ENCODE results near the gene GALNT12. TPM values are rescaled to one million over a fixed set of nuclear protein-coding genes. Genes with fewer than 3 reads are reported as not detected.

GALNT12 gene
- total RNA-seq, 1 experiment from 2014 or later, result 3.3 TPM

GRCh38 chr9:98772364-98773155 lies 34.9 kb upstream of the GALNT12 start:
- H3K36me3 ChIP-seq (ENCODE audit: control insufficient read depth, insufficient read depth, low read length), result no peaks in the 10 kb centered on the region
- ChIA-PET POLR2A (no interaction called here), CTCF (no interaction called here)
- H3K27ac ChIP-seq (ENCODE audit: low read length), result no peak overlapping the region
- no TSS peak for BruUV-seq (replicated peaks)
- intact Hi-C loops (cut with micrococcal nuclease; ENCODE audit: unreplicated experiment) (no loop called here), in situ Hi-C loops (cut with HindIII; ENCODE audit: low pct_unique_long_range_greater_than_20kb, low sequenced_read_pairs) (no loop called here)
- no peaks in the 10 kb centered on the region for H3K4me1 ChIP-seq (ENCODE audit: control insufficient read depth, insufficient read depth, low read length)
- H3K9me3 ChIP-seq (ENCODE audit: control insufficient read depth, insufficient read depth, low read depth, low read length), result no peaks in the 10 kb centered on the region
- ATAC-seq, result no peak
- H3K4me3 ChIP-seq (ENCODE audit: low read depth in 2 of 2, low read length in 2 of 2), result no peak overlapping the region
- H3K27me3 ChIP-seq (ENCODE audit: control insufficient read depth, insufficient read depth, low read length), result no peaks in the 10 kb centered on the region
- DNase-seq (ENCODE audit: low read depth, low spot score), result no peak
- TF ChIP-seq POLR2AphosphoS5 (IDR thresholded peaks at IDR 0.05; ENCODE audit: low read depth, low read length) (no peak), REST (IDR thresholded peaks at IDR 0.05; ENCODE audit: insufficient read depth in 1 of 2, low read depth in 2 of 2, low read length in 1 of 2) (no peak), SIN3A (IDR thresholded peaks at IDR 0.05; ENCODE audit: borderline replicate concordance, insufficient read depth, low read depth, low read length) (no peak), TCF7L2 (IDR thresholded peaks at IDR 0.05; ENCODE audit: low read depth, low read length) (no peak), CTCF (IDR thresholded peaks at IDR 0.05) (no peak)

GRCh38 chr9:98773721-98774120 lies 33.7 kb upstream of the GALNT12 start:
- no peaks in the 10 kb centered on the region for H3K4me1 ChIP-seq (ENCODE audit: control insufficient read depth, insufficient read depth, low read length)
- ATAC-seq, result no peak
- intact Hi-C loops (cut with micrococcal nuclease; ENCODE audit: unreplicated experiment) (no loop called here), in situ Hi-C loops (cut with HindIII; ENCODE audit: low pct_unique_long_range_greater_than_20kb, low sequenced_read_pairs) (no loop called here)
- POLR2A ChIA-PET, result no interaction called here
- no peaks in the 10 kb centered on the region for H3K36me3 ChIP-seq (ENCODE audit: control insufficient read depth, insufficient read depth, low read length)
- no TSS peak for BruUV-seq (replicated peaks)
- no peak overlapping the region for H3K27ac ChIP-seq (ENCODE audit: low read length)
- no peak for TF ChIP-seq REST (IDR thresholded peaks at IDR 0.05; ENCODE audit: insufficient read depth in 1 of 2, low read depth in 2 of 2, low read length in 1 of 2)
- CTCF ChIA-PET, result interaction anchor here (0.7 kb wide), 1 partner anchor 463 kb away, joined by 5 read pairs; no protein-coding TSS in a partner anchor
- DNase-seq (ENCODE audit: low read depth, low spot score), result no peak
- no peaks in the 10 kb centered on the region for H3K27me3 ChIP-seq (ENCODE audit: control insufficient read depth, insufficient read depth, low read length)
- H3K9me3 ChIP-seq (ENCODE audit: control insufficient read depth, insufficient read depth, low read depth, low read length), result no peaks in the 10 kb centered on the region
- H3K4me3 ChIP-seq (ENCODE audit: low read depth in 2 of 2, low read length in 2 of 2), result no peak overlapping the region
